Caco-2 (cell line): ENCODE data around the gene PKD1L1. TPM values are rescaled to one million over a fixed set of nuclear protein-coding genes. Genes with fewer than 3 reads are reported as not detected.

Source experiments
- BruUV-seq: library from RNA; stranded (reverse); fragments of 400-500 nt; replicated peaks from 2 replicates; lab custom pipeline; 2021; lab: Mats Ljungman, UMichigan
- CTCF ChIA-PET: fragments of 300-600 bp; sonication (Branson Sonifier 250); formaldehyde crosslinking; loops from one replicate; lab custom pipeline; 2022; ENCODE audit warnings: antibody characterized with exemption; lab: Charles Lee
- POLR2A ChIA-PET: fragments of 300-600 bp; sonication (Branson Sonifier 250); formaldehyde crosslinking; loops from one replicate; lab custom pipeline; 2022; ENCODE audit warnings: antibody characterized with exemption; lab: Charles Lee
- DNase-seq, 2 experiments: peaks; one replicate each; pipeline versions ENCODE4 v3.0.0 to v3.0.0-alpha.2; 2020 to 2022
- H3K27me3 ChIP-seq: replicated peaks from 2 replicates; pipeline ENCODE4 v1.6.0; 2011; ENCODE audit warnings: low read length; ENCODE audit not compliant: control insufficient read depth, insufficient read depth
- H3K36me3 ChIP-seq: 2 replicates; pipeline ENCODE4 v1.5.1; 2011; ENCODE audit warnings: low read length; ENCODE audit not compliant: control insufficient read depth, insufficient read depth
- H3K4me1 ChIP-seq: fragments of 250-450 bp; sonication (Bioruptor Pico); 2 replicates; pipeline ENCODE4 v1.5.1; 2020; ENCODE audit warnings: mild to moderate bottlenecking
- H3K4me3 ChIP-seq: 2 replicates; pipeline ENCODE4 v1.5.1; 2011; ENCODE audit warnings: low read depth, mild to moderate bottlenecking, control low read depth, low read length
- H3K9me3 ChIP-seq: fragments of 250-450 bp; sonication (Bioruptor Pico); 2 replicates; pipeline ENCODE4 v1.5.1; 2020; ENCODE audit warnings: mild to moderate bottlenecking, moderate library complexity
- H3K27ac Mint-ChIP-seq: one replicate; pipeline ENCODE4 v1.8.0; 2022; ENCODE audit warnings: mixed read lengths; ENCODE audit not compliant: unreplicated experiment
- H3K27me3 Mint-ChIP-seq: one replicate; pipeline ENCODE4 v1.8.0; 2022; ENCODE audit warnings: mixed read lengths; ENCODE audit not compliant: insufficient read depth, unreplicated experiment
- H3K36me3 Mint-ChIP-seq: one replicate; pipeline ENCODE4 v1.8.0; 2022; ENCODE audit warnings: mild to moderate bottlenecking, mixed read lengths; ENCODE audit not compliant: insufficient read depth, unreplicated experiment
- H3K4me1 Mint-ChIP-seq: one replicate; pipeline ENCODE4 v1.8.0; 2022; ENCODE audit warnings: low read depth, mixed read lengths; ENCODE audit not compliant: unreplicated experiment
- H3K4me3 Mint-ChIP-seq: one replicate; pipeline ENCODE4 v1.8.0; 2022; ENCODE audit warnings: mild to moderate bottlenecking, moderate library complexity, mixed read lengths; ENCODE audit not compliant: unreplicated experiment
- H3K9me3 Mint-ChIP-seq: one replicate; pipeline ENCODE4 v1.8.0; 2022; ENCODE audit warnings: mixed read lengths; ENCODE audit not compliant: unreplicated experiment
- CTCF ChIP-seq, 2 experiments: fragments of 200-600 bp in 1 of 2; IDR thresholded peaks; 1 replicate in 1 of 2; 2 replicates in 1 of 2; pipeline versions ENCODE4 v1.5.1 to v1.8.0; 2011 to 2022; ENCODE audit warnings: antibody characterized with exemption in 1 of 2, control low read depth in 1 of 2, inconsistent platforms in 1 of 2, low read depth in 1 of 2, low read length in 1 of 2, mild to moderate bottlenecking in 1 of 2, moderate library complexity in 1 of 2; ENCODE audit not compliant: insufficient read depth in 1 of 2, severe bottlenecking in 1 of 2, unreplicated experiment in 1 of 2
- intact Hi-C: fragments of 100-400 bp; cut with micrococcal nuclease; formaldehyde crosslinking; loops from one replicate; pipeline ENCODE4 v1.10.0; 2022; ENCODE audit not compliant: unreplicated experiment
- total RNA-seq: library from RNA; stranded (reverse); gene quantifications from 2 replicates; pipeline ENCODE4 v1.2.3, GENCODE V29; 2022

PKD1L1 gene
- total RNA-seq, 1 experiment from 2014 or later: 0.25 TPM

DNA sequence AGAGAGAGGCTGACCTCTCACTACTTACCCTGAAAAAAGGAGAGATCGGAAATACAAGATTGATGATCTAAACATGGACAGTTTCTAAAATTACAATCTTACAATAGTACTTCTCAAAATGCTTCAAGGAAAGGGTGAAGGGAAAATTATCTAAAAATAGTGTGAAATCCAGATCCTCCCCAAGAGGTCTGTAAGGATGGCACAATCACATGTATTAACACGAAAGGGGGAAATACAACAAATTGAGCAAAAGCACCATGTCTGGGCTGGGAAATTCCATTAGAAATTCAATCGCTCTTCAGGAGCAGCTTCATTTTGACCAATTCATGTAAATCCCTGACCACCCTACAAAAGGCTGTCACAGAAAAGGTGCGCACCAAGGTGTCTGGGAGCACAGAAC lies 67.0 kb downstream of the PKD1L1 start:
- TF ChIP-seq CTCF (IDR thresholded peaks at IDR 0.05; ENCODE audit: insufficient read depth in 1 of 2, low read depth in 1 of 2, low read length in 1 of 2, severe bottlenecking in 1 of 2, unreplicated experiment in 1 of 2): no peak
- no peaks in the 10 kb centered on the region for H3K9me3 Mint-ChIP-seq
- H3K27me3 Mint-ChIP-seq: peaks cover 4% of the 10 kb centered on the region
- POLR2A ChIA-PET: no interaction called here
- no peak for DNase-seq
- H3K4me1 ChIP-seq: no peaks in the 10 kb centered on the region
- no peaks in the 10 kb centered on the region for H3K9me3 ChIP-seq
- CTCF ChIA-PET: no interaction called here
- BruUV-seq: no TSS peak
- H3K4me3 Mint-ChIP-seq: no peak overlapping the region
- H3K4me1 Mint-ChIP-seq: no peaks in the 10 kb centered on the region
- intact Hi-C loops: no loop called here
- H3K36me3 Mint-ChIP-seq: no peaks in the 10 kb centered on the region
- peaks cover 2% of the 10 kb centered on the region for H3K27me3 ChIP-seq
- H3K4me3 ChIP-seq: no peak overlapping the region
- H3K27ac Mint-ChIP-seq: no peak overlapping the region
- no peaks in the 10 kb centered on the region for H3K36me3 ChIP-seq

DNA sequence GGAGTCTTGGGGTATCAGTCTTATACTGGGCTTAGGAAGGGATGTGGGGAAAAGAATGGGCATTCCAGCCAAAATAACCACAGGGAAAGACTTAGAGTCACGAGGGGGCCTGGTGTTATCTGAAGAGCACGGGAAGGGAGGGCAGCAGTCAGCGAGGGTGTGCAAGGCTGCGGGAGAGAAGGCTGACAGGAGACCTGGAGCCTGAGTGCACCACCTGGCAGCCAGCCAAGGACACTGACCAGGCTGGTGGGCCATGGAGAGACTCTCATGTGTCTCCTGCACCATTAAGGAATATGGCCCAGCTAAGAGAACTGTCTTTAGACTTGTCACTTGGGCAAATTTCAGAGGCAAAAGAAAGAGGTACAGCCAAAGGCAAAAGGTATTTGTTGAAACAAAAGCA lies 69.6 kb downstream of the PKD1L1 start:
- H3K27ac Mint-ChIP-seq: no peak overlapping the region
- intact Hi-C loops: no loop called here
- POLR2A ChIA-PET: no interaction called here

DNA sequence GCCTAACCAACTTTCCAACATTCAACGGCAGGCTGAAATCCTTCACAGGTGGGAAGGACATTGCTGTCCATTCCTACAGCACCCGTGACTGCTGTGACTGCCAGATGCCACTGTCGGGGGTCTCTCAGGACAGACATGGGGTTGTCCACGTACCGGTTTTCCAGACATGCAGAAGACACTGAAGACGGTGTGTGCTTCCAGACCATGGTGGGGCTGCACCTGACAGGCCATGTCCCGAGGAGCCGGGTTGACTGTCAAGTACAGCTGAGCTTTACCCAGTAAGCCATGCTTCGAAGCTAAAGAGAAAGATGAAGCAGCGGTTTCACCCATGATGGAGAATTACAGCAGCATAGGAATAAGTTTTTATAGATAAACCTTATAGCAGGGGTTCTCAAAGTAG lies 70.9 kb downstream of the PKD1L1 start:
- Histone ChIP-seq H3K9me3 (no peaks in the 10 kb centered on the region), H3K27me3 (no peaks in the 10 kb centered on the region), H3K4me3 (no peak overlapping the region), H3K4me1 (no peaks in the 10 kb centered on the region), H3K36me3 (no peaks in the 10 kb centered on the region)
- H3K9me3 Mint-ChIP-seq: no peaks in the 10 kb centered on the region
- BruUV-seq: no TSS peak
- ChIA-PET POLR2A (no interaction called here), CTCF (no interaction called here)
- peaks cover 4% of the 10 kb centered on the region for H3K27me3 Mint-ChIP-seq
- TF ChIP-seq CTCF (IDR thresholded peaks at IDR 0.05; ENCODE audit: insufficient read depth in 1 of 2, low read depth in 1 of 2, low read length in 1 of 2, severe bottlenecking in 1 of 2, unreplicated experiment in 1 of 2): no peak
- no peak overlapping the region for H3K4me3 Mint-ChIP-seq
- intact Hi-C loops: no loop called here
- DNase-seq: no peak
- no peaks in the 10 kb centered on the region for H3K4me1 Mint-ChIP-seq
- no peak overlapping the region for H3K27ac Mint-ChIP-seq
- no peaks in the 10 kb centered on the region for H3K36me3 Mint-ChIP-seq

More for the DNA sequence above, 69.6 kb downstream of the PKD1L1 start:
- Mint-ChIP-seq H3K36me3 (no peaks in the 10 kb centered on the region), H3K9me3 (no peaks in the 10 kb centered on the region), H3K4me1 (no peaks in the 10 kb centered on the region), H3K4me3 (no peak overlapping the region), H3K27me3 (peaks cover 4% of the 10 kb centered on the region)
- no peaks in the 10 kb centered on the region for H3K27me3 ChIP-seq
- CTCF ChIA-PET: no interaction called here
- no peaks in the 10 kb centered on the region for H3K4me1 ChIP-seq
- no peak for TF ChIP-seq CTCF (IDR thresholded peaks at IDR 0.05; ENCODE audit: insufficient read depth in 1 of 2, low read depth in 1 of 2, low read length in 1 of 2, severe bottlenecking in 1 of 2, unreplicated experiment in 1 of 2)
- no peaks in the 10 kb centered on the region for H3K36me3 ChIP-seq
- no peak for DNase-seq
- no TSS peak for BruUV-seq
- no peaks in the 10 kb centered on the region for H3K9me3 ChIP-seq
- no peak overlapping the region for H3K4me3 ChIP-seq
